DOHH2 (cell line): ENCODE data around the gene NUP210.

Experiments
- CTCF ChIP-seq: fragments of 200-600 bp; sonication (generic); IDR thresholded peaks from one replicate; pipeline ENCODE4 v1.5.1; 2014; ENCODE audit warnings: antibody characterized with exemption, mild to moderate bottlenecking, low read depth, low read length; ENCODE audit not compliant: poor library complexity, severe bottlenecking
- EZH2phosphoT487 ChIP-seq: fragments of 200-600 bp; sonication (generic); IDR thresholded peaks from 2 replicates; pipeline ENCODE4 v1.6.1; 2017; ENCODE audit warnings: borderline replicate concordance, mild to moderate bottlenecking, antibody characterized with exemption, low read length, moderate library complexity, mixed read lengths

DNA sequence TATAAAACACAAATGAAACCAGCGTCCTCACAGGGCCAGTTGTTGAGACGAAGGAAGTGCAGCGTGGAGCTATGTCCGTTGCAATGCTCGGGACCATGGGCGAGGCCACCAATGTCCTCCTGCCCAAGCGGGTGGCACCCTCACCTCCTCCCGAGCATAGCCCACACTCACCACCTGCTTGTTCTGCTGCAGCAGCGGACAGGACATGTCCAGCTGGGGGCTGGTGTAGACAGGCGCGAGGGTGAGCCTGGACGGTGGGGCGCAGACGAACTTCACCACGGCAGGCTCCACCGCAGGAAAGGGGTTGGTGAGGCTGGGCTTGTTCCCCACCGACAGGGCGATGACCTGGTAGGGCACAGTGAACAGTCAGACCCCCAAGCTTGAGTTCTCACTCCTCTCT, 62.1 kb downstream of the NUP210 start:
- TF ChIP-seq CTCF = no peak
- TF ChIP-seq EZH2phosphoT487 = no peak
